ENCODE measurements around the gene CD300LG.
"Not testable (repeated sequence)": the region's sequence is repeated elsewhere in the genome, so short reads cannot be mapped to it uniquely, and the experiment has no call there.

Gene CD300LG
- 0 reads per million in 2 experiments for total RNA-seq

GRCh38 chr17:43846963-43847371, at the start of gene CD300LG:
TSS of gene CD300LG (plus strand) at chr17:43847176. CDS start at chr17:43847217, 41 bp downstream.
- no peak for DNase-seq (ENCODE audit: low read depth)

DNA sequence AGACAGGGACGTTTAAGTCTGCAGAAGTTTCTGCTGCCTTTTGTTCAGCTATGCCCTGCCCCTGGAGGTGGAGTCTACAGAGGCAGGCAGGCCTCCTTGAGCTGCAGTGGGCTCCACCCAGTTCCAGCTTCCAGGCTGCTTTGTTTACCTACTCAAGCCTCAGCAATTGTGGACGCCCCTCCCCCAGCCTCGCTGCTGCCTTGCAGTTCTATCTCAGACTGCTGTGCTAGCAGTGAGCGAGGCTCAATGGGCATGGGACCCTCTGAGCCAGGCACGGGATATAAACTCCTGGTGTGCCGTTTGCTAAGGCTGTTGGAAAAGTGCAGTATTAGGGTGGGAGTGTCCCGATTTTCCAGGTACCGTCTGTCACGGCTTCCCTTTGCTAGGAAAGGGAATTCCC, 49.0 kb upstream of the CD300LG start:
- DNase-seq (ENCODE audit: low read depth), result not testable (repeated sequence)

GRCh38 chr17:43799047-43799446, 47.9 kb upstream of the CD300LG start:
- no peak for DNase-seq (ENCODE audit: low read depth)

DNA sequence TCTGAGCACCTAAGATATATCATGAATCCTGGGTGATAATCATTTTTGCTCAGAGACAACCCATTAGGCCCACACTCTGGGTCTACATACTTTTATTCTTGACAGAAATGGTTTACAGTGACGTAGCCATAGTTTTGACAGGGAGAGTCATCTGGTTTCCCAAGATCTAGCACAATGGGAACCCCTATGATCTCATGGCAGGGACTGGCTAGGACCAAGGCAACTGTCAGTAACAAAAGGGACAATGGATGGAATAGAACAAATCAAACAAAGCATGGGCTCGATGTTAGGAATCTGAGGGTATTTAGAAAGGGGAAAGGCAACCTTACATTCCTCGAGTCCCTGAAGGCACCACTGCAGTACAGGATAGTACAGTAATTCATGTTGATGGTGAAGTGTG, 46.2 kb upstream of the CD300LG start:
- no peak for DNase-seq (ENCODE audit: low read depth)

- no peak for DNase-seq (ENCODE audit: low read depth)
Observed at GRCh38 chr17:43801844-43802243, 45.1 kb upstream of the CD300LG start.

DNA sequence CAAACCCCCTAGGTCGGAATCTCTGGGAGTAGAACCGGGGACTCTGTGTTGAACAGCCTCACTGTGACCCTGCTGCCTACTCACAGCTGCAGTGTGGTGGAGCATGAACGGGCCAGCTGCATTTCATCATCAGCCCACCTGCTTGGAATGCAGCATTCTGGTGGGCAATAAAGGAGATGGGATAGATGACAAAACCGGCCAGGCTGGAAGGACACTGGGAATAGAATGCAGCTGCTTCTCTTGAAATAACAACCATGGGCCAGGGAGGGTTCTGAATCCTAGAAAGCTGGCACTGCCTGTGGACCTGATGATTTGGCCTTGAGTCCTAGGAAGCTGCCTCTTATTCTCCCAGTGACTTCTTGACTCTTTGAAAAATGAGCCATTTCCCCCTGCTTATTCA, 43.2 kb upstream of the CD300LG start:
- no peak for DNase-seq (ENCODE audit: low read depth)

DNA sequence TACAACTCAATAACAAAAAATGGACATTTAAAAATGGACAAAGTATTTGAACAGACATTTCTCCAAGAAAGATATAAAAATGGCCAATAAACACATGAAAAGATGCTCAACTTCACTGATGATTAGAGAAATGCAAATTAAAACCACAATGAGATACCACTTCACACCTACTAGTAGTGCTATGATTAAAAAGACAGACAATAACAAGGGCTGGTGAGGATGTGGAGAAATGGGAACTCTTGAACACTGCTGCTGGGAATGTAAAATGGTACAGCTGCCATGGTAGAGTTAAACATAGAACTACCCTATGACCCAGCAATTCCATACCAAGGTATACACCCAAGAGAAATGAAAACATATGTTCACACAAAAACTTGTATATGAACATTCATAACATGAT, 41.9 kb upstream of the CD300LG start:
- DNase-seq (ENCODE audit: low read depth), result no peak

- no peak for DNase-seq (ENCODE audit: low read depth)
Observed at GRCh38 chr17:43808076-43808475, 38.9 kb upstream of the CD300LG start.

DNA sequence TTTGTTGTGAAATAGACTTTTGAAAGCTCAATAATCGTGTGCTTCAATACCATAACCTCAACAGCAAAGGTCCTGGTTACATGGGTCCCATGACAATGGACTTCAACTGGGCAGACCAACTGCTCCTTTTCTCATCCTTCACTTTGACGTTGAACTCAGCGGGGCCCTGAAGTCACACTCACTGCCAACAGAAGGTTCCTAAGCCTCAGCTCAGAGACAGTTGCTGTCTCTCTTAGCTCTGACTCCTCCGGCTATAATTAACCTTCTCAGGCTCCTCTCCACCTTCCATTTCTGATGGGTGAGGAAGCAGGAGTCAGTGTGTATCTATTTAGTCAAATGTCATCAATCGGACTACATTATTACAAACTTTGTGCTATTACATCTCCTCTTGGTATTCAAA, 37.9 kb upstream of the CD300LG start:
- no peak for DNase-seq (ENCODE audit: low read depth)

DNA sequence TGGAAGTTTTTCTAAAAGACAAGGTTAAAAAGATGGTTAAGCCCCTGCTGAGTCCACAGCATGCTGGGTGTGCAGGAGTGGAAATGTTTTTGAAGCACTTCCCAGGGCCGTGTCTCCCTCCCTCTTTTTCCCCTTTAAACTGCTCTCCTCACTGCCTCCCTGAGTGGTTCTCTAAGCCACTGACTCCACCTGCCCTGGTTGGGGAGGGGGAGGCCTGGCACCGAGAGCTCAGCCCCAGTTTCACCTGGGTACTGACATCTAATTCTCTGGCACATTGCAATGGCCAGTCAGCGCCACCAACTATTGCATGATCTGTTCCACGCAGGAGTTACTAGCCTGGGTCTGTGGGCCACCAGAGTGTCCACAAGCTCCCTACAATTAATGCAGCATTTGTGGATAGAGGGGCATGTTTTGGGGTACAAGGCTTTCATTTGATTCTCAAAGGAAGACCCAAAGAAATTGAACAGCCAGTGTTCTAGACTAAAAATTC, 36.7 kb upstream of the CD300LG start:
- no peak for DNase-seq (ENCODE audit: low read depth)

GRCh38 chr17:43810823-43811222, 36.2 kb upstream of the CD300LG start:
- no peak for DNase-seq (ENCODE audit: low read depth)

DNA sequence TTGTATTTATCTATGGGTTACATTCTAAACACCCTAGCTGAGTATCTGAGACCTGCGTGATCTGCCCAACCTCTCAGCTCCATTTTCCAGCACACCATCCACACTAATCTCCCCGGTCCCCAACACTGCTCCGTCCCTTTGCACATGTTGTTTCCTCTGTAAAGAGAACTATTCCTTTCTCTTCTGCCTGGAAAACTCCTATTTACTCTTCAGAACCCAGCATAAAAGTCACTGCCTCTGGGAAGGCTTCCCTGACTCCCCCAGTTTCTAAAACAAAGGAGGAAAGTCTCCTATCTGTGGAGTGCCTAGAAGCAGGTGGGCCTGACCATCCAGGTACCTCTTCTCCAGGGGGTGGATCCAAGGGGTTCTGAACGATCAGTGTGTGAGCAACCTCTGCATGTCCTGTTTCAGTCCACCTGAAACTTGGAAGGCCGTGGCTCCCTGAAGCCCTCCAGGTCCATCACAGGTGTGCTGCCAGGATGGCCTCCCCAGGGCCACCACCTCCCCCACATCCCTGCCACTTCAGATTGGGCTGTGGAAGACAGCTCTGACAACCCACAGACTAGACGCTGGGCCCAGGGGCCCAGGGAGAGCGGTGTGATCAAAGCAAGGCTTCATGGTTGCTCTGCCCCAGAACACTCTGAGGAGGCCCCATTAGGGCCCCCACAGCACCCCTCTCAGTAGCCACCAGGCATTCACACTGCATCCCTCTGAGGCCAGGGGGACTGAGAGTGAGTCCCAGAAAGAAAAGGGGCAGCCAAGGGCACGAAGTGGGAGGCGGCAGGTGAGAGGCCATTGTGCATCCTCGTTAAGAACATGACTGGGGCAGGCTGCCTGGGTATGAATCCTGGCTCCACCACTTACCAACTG, 34.3 kb upstream of the CD300LG start:
- no peak for DNase-seq (ENCODE audit: low read depth)

DNA sequence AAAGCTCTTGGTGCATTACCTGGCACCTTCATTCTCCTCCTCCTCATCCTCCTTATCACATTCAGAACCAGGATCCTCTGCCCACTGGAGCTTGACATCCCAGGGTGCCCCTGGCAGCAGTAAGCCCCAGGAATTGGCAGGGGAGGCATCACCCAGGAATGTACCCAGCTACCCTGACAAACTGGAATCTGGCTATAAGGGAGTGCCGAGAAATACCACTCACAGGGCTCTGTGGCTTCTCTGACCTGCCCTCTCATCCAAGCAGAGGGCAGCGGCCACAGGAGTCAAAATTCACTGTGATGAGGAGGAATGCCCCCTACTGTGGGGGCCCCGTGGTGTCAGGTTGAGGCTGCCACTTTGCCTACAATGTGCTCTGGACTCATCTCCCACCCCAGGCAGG, 33.6 kb upstream of the CD300LG start:
- DNase-seq (ENCODE audit: low read depth), result no peak

DNA sequence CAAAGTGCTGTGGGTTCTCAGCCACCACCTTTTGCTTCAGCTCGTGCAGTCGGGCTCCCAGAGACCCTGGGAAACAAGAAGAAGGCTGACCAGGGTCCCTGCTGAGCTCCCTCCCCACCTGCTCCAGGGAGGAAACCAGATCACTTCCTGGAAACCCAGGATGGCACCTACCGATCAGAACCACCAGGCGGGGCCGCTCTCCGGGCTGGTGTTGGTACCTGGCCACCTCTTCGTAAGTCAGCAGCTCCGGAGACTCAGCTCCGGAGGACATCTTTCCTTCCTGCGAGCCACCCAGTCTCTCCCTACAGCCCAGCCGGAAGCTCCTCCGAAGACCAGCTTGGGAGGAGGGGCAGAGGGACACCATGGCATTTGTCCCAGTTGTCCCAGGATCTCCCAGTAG, 33.0 kb upstream of the CD300LG start:
- DNase-seq (ENCODE audit: low read depth), result no peak

GRCh38 chr17:43814714-43815113, 32.3 kb upstream of the CD300LG start:
- DNase-seq (ENCODE audit: low read depth), result no peak

GRCh38 chr17:43816336-43817320, 30.3 kb upstream of the CD300LG start:
- no peak for DNase-seq (ENCODE audit: low read depth)

DNA sequence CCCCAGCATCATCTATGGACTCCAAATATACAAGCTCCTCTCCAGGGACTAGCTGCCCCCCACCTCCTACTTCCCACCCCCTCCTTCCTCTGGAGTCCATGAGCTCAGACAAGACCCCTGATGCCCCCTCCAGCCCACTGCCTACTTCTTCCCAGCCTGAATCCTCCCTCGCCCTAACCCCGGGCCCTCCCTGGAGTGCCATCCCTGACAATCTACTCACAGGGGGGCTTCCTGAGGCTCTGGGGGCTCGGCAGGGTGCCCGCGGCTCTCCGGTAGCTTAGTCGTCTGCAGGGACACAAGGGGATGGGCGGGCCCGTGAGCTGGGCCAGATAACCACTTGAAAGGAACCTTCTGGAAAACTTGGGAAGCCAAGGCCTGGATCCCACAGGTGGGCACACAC, 29.1 kb upstream of the CD300LG start:
- no peak for DNase-seq (ENCODE audit: low read depth)

- DNase-seq (ENCODE audit: low read depth), result no peak
Observed at GRCh38 chr17:43818966-43819365, 28.0 kb upstream of the CD300LG start.

DNA sequence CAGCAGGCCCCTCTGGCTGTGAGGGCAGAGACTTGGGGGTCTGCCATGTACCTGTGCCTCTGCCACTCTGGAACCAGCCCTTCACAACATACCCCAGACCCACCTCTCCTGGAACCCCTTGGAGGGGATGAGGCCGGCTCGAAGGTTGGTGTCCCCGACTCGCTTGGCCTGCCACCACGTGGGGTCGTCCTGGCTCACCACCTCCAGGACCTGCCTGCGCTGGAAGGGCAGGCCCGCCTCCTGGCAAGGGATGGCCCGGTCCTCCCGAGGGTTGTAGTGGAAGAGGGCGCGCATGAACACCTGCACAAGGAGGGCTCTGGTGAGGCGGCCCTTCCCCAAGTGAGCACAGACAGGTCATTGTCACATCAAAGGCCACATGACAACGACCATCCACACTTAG, 26.2 kb upstream of the CD300LG start:
- no peak for DNase-seq (ENCODE audit: low read depth)

- no peak for DNase-seq (ENCODE audit: low read depth)
Observed at GRCh38 chr17:43822570-43823190, 24.3 kb upstream of the CD300LG start.

GRCh38 chr17:43823350-43824084, 23.5 kb upstream of the CD300LG start:
- no peak for DNase-seq (ENCODE audit: low read depth)

Measured in T follicular helper cell (primary cell).